HG02588 (cell line): ENCODE measurements around the gene NHEJ1.

Source experiments
- ATAC-seq: cut with Tn5 transposase; IDR thresholded peaks from one replicate; pipeline ENCODE4 v1.9.1; 2021; ENCODE audit warnings: mild to moderate bottlenecking, moderate library complexity; ENCODE audit not compliant: unreplicated experiment

The NHEJ1 gene

DNA sequence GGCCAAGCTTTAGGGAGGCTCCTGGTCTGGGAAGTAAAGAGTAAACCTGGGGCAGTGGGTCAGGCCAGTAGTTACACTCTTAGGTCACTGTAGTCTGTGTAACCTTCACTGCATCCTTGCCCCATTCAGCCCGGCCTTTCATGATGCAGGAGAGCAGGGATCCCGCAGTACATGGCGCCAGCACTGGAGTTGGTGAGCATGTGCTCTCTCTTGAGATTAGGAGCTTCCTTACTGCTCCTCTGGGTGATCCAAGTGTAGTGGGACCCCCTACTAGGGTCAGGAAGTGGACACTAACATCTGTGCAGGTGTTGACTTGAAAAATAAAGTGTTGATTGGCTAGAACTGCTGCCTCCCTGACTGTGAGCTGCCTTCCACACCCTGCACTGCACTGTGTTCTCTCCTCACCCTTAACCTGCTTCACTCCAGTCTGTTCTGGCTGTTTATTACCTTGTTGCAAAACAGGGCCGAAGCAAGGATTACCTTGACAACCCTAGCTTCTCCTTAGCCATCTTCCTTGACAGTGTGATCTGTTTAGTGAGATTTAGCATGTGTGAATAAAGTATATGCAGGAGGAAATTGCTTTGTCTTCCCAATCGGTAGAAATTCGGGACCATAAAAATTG, 22.6 kb upstream of the NHEJ1 start:
- no peak for ATAC-seq

DNA sequence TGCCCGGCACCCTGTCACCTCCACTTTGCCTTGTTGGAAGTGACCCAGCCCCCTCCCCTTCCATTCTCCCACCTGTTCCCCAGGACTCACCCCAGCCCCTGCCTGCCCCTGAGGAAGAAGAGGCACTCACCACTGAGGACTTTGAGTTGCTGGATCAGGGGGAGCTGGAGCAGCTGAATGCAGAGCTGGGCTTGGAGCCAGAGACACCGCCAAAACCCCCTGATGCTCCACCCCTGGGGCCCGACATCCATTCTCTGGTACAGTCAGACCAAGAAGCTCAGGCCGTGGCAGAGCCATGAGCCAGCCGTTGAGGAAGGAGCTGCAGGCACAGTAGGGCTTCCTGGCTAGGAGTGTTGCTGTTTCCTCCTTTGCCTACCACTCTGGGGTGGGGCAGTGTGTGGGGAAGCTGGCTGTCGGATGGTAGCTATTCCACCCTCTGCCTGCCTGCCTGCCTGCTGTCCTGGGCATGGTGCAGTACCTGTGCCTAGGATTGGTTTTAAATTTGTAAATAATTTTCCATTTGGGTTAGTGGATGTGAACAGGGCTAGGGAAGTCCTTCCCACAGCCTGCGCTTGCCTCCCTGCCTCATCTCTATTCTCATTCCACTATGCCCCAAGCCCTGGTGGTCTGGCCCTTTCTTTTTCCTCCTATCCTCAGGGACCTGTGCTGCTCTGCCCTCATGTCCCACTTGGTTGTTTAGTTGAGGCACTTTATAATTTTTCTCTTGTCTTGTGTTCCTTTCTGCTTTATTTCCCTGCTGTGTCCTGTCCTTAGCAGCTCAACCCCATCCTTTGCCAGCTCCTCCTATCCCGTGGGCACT, 21.9 kb upstream of the NHEJ1 start:
- no peak for ATAC-seq

DNA sequence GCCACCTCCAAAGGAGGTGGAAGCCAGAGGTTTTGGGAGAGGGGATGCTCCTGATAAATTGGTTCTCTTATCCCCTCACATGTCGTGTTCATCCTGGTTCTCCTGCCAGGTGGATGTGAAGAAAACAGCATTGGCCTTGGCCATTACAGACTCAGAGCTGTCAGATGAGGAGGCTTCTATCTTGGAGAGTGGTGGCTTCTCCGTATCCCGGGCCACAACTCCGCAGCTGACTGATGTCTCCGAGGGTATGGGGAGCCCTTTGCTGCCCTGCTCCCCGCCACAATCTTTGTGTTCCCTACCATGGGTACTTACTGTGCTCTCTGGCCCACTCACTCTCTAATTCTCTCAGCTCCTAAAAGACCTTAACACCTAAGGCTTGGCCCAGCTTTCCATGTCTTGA, 20.9 kb upstream of the NHEJ1 start:
- no peak for ATAC-seq

DNA sequence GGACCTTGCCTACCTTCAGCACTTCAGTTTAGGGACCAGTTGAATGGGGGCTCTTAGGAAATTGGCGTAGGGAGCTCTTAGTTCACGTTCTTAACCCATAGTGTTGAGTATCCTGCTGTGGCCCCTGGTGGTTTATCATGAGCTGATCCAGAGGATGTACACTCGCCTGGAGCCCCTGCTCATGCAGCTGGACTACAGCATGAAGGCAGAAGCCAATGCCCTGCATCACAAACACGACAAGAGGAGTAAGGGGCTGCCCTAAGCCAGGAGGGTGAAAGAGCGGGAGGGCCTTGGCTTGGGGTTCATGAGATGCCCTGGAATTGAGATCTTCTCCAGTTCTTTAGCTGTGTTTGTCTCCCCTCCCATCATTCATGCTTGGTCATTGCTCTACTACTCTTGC, 20.3 kb upstream of the NHEJ1 start:
- ATAC-seq: no peak

DNA sequence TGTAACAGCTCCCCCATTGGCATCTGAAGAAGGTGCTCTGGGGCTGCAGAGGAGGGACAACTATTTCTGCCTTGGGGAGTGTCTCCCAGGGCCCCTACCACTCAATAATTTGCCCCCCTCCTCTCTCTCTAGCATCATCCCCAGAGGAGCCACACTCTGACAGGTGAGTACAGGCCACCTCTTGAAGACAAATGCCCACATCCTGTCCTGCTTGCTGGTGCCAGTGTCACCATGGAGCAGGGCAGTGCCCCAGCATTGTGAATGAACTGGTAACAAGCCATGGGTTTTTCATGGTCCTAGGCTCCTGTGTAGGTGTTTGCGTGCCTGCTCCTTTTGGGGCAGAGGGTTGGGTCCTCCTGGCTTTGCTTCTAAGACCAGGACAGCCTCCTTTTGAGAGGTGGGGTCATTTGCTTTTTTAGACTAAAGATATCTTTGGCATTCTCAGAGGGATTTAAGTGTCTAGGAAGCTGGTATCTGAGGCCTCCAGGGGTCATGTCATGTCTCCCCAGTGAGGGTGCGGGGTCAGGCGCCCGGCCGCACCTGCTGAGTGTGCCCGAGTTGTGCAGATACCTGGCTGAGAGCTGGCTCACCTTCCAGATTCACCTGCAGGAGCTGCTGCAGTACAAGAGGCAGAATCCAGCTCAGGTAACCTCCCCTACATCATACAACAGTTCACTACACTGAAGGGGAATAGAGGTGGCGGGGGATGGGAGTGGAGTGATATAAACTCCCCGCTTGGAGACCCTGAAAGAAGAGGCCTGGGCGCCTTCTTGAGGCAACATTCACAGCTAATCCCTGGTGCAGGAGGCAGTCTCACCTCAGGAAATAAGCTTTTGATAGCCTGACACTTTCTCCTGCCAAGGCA, 19.2 kb upstream of the NHEJ1 start:
- ATAC-seq: no peak

DNA sequence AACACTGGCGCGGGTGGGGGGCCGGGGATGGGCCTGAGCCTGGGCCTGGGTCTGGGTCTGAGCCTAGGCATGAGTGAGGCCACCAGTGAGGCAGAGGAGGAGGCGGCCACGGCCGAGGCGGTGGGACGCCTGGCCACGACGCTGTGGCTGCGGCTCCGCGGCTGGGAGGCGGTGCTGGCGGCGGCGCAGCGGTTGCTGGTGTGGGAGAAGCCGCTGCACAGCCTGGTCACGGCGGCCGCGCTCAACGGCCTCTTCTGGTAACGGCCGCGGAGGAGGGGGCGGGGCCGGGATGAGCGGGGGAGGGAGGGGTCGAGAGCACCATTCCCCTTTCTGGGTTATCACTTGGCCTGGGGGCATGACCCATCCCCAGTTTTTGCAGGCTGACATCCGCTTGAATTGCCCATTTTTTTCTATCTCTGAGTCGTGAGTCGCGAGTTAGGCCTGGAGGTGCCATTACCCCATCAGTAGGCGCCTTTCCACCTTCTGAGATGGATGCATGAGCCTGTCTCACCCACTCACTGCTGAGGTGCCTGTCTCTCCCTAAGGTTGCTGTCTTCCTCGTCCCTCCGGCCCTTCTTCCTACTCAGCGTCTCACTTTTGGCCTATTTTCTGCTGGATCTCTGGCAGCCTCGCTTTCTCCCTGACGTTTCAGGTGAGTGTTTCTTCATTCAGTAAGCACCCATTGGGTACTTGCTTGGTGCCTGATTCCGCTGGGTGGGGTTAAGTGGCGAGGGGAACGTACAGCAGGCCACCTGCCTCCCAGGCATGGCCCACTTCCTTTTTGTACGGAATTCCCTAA, 18.0 kb upstream of the NHEJ1 start:
- peak; percentile 15 for ATAC-seq

DNA sequence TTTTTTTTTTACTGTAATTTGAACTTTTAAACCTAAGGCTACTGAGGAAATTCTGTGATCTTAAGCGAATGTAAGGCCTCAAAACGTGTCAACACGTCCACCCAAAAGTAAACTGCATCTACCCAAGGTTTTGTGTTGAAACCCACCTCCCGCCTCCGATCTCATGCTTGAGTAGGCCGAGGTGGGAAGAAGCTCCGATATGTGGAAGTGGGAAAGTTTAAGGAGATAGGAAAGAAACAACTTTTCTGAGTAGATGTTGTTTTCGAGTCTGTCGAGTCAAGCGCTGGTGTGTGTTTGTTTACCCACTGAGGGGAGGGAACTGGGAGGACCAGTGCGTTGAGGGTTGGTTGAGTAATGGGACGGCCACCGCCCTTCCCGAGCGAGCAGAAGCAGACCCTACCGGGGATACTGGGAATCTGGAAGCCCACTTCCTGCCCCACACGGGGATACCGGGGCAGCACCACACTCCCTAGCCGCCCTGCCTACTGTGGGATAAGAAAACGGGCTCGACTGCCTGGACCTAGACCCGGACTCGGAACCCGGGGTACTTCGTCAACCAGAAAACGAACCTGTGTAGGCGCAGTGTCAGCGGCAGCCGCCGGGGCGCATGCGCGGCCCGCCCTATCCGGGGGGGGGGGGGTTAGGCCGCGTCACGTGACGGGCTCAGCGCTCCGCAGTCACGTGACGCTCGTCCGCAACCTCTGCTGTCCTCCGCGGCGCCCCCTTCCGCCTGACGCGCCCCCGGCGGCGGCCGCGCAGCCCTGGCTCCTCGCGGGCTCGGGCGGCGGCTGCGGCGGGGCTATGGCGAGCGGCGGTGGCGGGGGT, 17.1 kb upstream of the NHEJ1 start, which contains the start of gene RETREG2:
RETREG2 (plus strand) TSS at position 724 of the 825 bp plus-strand sequence; CDS start at position 802, 78 bp downstream.
- peak; percentile 42 for ATAC-seq

DNA sequence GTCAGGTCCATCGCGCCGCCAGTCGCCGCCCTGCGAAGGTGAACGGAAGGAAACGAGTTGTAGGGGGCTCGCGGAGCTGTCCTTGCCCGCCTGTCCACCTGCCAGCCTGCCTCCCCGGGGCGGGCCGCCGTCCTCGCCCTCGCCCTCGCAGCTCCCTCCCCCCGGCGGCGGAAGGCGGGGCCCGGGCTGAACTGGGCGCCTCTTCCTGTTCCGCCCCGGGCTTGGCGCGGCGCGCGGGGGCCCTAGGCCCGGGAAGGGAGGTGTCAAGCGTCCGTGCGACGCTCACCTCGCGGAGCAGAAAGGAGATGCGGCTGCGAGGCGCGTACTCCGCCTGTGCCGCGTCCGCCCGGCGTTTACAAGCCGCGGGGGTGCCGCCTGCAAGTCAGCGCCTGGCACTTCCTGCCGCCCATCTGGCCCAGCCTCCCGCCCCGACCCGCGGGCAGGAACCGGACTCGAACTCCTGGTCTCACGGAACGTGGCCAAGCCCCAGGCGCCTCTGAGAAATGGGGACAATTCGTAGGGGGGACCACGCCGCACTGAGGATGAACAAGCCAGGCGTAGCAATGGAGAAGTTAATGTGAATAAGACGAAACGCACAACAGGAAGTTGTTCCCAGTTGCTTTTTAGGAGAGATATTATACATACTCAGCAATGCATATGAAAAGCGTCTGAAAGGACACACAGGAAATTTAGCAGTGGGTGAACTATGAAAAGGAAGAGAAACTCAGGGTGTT, 16.4 kb upstream of the NHEJ1 start, which contains the start of gene CNPPD1:
CNPPD1 (minus strand) TSS at position 108 of the 734 bp plus-strand sequence; CDS start at position 11, 97 bp downstream.
- ATAC-seq: peak; percentile 68

DNA sequence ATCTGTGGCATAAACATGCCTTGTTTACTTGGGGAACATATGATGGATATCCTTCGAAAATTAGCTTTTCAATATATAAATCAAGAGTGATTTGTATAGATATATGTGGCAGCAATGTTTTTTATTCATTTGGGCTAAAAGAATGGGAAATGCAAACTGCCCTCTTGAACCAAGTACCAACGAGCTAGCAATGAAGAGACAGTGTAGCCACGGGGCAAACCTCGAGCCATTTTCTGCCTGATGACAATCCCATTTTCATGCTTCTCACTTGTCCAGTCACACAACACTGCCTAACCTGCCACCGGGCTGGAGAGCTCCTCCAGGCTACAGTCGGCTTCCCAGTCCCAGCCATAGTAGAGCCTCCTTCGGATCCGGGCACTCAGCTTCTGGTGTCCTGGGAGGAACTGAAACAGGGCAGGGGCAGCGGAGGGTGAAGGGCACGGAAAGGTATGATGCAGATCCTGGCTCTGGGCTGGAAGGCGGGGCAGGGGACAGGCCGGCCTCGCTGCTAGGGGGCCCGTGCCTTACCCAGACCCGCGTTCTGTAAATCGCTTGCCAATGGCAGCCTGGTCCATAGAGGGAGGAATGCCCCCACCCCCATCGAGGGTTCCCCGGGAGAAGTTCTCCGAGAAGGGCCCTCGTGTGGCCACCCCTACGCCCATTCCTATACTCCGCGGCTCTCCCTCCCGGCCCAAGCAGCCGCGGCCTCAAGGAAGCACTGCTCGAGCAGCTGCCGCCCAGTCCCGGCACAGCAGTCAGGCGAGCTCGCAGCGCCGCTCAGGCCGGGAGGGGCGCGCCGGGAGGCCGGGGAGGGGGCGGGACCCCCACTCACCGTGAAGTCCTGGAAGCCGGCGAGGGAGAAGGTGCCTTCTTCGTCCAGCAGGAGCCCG, 15.6 kb upstream of the NHEJ1 start:
- ATAC-seq: peak; percentile 18

DNA sequence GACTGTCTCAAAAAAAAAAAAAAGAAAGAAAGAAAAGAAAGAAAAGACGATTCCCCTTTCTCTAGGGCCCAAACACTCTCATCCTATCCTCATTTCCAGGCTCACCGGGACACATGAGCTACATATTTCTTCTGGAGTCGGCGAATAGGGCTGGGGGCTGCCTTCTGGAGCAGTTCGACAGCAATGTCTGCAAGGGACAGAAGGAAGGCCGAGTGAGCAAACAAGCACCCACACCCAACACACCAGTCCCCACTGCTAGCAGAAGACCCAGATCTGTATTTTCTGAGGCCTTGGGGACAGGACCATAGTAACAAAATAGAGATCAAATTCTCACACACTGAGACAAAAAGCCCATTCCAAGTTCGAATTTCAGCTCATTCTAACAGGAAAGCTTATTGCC, 14.9 kb upstream of the NHEJ1 start:
- no peak for ATAC-seq

DNA sequence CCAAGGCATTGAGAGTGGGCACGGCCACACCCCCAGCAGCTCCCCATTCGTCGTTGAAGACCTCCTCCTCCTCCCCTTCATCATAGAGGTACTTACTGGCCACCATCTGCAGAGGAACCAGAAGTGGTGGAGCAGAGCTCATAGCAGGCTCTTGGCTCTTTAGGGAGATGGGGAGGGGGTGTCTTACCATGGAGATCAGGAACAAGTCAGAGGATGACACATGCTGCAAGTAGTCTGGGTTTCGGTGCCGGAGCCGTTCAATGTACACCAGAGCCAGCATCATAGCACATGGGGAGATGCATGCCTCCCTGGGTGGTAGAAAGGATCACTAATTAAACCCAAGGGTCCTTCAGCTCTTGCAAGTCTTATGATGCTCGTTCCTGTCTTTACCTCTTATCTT, 14.2 kb upstream of the NHEJ1 start:
- no peak for ATAC-seq

DNA sequence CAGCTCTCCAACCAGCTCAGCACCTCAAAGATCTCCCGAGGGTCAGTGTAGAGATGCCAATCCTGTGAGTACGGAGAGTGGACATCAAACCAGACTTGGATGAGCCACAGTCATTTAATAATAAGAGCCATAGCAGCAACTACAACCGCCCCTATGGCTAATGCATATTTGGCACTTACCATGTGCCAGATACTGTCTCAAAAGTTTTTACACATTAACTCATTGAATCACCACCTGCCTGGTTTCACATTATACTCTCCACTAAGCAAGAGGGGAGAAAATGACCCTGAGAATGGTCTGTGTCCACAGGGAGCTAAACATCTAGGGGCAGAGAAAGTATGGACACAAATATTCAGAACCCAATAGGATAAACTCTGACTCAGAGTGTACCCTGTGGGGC, 13.5 kb upstream of the NHEJ1 start:
- no peak for ATAC-seq

DNA sequence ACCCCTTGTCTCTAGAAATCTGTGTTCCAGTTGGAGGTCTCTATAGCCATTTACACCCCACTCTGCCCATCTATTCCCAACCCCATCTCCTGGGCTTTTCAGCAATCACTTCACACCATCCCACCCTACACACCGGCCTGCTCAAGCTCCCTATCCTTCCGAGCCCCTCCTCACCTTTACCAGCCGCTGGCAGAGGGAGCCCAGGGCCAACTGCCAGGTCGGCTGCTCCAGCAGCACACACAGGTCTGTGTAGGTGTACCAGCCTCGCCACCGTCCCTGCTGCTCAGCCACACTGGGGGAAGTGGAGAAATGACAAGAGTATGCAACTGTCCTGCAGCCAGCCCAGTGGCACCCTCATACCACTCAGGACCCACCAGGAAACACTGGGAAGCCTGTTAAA, 12.6 kb upstream of the NHEJ1 start:
- ATAC-seq: no peak

DNA sequence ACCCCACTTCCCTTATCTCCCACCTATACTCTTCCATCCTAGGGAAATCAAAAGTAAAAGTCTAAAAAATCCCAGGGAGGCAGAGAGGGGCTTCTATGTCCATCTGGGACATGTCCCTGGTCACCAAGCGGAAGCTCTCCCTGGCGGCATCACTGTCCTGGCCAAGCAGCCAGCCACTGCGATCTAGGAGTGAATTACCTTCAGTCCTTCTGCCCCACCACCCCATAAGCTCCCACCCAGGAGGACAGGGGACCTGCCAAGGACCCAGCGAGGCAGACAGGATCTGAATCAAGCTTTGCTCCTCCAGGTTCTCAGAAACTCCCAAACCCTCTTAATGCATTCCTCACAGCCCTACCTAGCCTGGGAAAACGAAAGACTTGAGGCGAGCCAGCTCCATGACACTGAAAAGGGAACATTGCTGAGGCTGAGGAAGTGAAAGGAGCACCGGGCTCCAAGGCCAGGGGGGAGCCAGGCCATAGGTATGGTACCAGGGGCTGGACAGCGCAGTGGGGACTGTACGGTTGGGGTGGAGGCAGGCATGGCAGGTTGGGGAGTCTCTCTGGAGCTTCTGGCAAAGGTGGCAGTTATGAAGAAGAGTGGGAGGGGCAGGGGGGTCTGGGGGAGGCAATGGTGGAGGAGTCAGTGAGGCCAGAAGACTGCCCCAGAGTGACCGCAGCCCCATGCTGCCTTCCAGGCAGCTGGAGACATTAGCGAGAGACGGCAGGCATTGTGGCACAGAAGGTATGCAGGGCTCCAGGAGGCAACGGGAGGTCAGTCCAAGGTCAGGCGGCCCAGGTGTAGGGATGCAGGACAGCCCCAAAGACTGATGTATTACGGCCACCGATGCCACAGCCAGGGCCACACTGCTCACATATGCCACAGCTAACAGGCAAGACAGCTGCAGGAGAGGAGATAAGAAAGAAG, 11.9 kb upstream of the NHEJ1 start:
- ATAC-seq: no peak

DNA sequence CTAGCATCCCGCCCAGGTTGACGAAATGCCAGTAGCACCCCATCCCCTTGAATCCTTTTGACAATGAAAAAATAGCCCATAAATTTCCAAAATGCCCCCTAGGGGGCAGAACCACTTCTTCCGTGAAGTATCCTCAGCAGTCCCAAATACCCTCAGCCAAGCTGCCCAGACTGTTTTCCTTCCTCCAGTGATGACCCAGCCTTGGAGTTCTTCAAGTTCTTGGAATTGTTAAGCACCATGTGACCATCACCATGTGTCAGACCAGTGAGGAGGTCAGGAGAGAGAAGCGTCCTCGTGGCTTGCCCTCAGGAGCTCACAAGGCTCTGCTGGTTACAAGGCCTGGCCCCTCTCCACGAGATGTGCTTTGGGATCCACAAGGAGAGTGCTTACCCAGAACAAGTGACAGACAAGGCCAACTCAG, 10.6 kb upstream of the NHEJ1 start:
- ATAC-seq: no peak

DNA sequence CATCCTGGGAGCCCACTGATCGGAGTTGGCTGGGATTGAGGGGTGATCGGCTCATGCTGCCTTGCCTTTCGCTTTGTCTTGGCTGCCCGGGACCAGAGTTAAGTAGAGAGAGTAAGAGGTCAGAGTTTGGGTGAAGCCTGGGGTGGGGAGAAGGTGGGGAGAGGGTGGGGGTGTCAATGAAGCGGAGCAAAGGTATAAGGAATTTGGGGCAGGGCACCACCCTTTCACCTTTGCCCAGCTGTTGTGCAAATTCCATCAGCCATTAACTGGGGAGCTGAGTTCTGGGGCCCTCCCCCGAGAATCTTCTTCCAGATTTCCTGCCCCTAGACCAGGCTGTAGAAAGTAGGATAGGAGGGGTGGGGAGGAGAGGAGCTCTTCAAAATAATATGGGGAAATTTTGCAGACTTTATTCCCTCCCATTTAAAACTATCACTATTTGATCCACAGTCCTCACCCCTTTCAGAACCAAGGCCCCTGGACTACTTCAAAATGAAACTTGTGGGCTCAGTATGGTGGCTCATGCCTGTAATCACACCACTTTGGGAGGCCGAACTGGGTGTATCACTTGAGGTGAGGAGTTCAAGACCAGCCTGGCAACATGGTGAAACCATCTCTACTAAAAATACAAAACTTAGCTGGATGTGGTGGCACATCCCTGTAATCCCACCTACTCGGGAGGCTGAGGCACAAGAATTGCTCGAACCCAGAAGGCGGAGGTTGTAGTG, 9.5 kb upstream of the NHEJ1 start, which contains the start of gene SLC23A3:
SLC23A3 (minus strand) TSS at position 100 of the 725 bp plus-strand sequence; CDS start at position 55, 45 bp downstream.
- no peak for ATAC-seq
